NCI-H2196 (cell line): ENCODE data around the gene DSCAML1.

Experiments
- DNase-seq: peaks from one replicate; lab custom pipeline; 2025; ENCODE audit not compliant: unreplicated experiment; lab: John Stamatoyannopoulos, UW

Gene DSCAML1

GRCh38 chr11:117591316-117592039, 205.5 kb downstream of the DSCAML1 start:
- DNase-seq: no peak

- DNase-seq: no peak
These were observed 208.0 kb downstream of the DSCAML1 start for GRCh38 chr11:117589063-117589462.

- no peak for DNase-seq
These were observed 208.7 kb downstream of the DSCAML1 start for GRCh38 chr11:117588166-117588810.

GRCh38 chr11:117587416-117587815, 209.6 kb downstream of the DSCAML1 start:
- DNase-seq: no peak

- DNase-seq: no peak
These were observed 210.6 kb downstream of the DSCAML1 start for GRCh38 chr11:117586392-117586791.

GRCh38 chr11:117585631-117586030, 211.4 kb downstream of the DSCAML1 start:
- DNase-seq: no peak

GRCh38 chr11:117584056-117584830, 212.8 kb downstream of the DSCAML1 start:
- no peak for DNase-seq

GRCh38 chr11:117583063-117583801, 213.8 kb downstream of the DSCAML1 start:
- peak; percentile 39 for DNase-seq

GRCh38 chr11:117582433-117582832, 214.6 kb downstream of the DSCAML1 start:
- DNase-seq: no peak

GRCh38 chr11:117580866-117581265, 216.2 kb downstream of the DSCAML1 start:
- DNase-seq: no peak

- no peak for DNase-seq
These were observed 217.9 kb downstream of the DSCAML1 start for GRCh38 chr11:117579161-117579560.

GRCh38 chr11:117575856-117576255, 221.2 kb downstream of the DSCAML1 start:
- DNase-seq: no peak

- DNase-seq: no peak
These were observed 222.5 kb downstream of the DSCAML1 start for GRCh38 chr11:117574551-117574950.

GRCh38 chr11:117573326-117573725, 223.7 kb downstream of the DSCAML1 start:
- DNase-seq: no peak

- DNase-seq: no peak
These were observed 224.3 kb downstream of the DSCAML1 start for GRCh38 chr11:117572671-117573070.

- DNase-seq: peak; percentile 9
These were observed 224.9 kb downstream of the DSCAML1 start for GRCh38 chr11:117572129-117572528.

GRCh38 chr11:117570701-117571100, 226.3 kb downstream of the DSCAML1 start:
- peak; percentile 32 for DNase-seq

- no peak for DNase-seq
These were observed 227.1 kb downstream of the DSCAML1 start for GRCh38 chr11:117569911-117570310.

GRCh38 chr11:117565709-117566108, 231.3 kb downstream of the DSCAML1 start:
- no peak for DNase-seq

GRCh38 chr11:117564321-117564720, 232.7 kb downstream of the DSCAML1 start:
- DNase-seq: no peak

- no peak for DNase-seq
These were observed 233.5 kb downstream of the DSCAML1 start for GRCh38 chr11:117563556-117563955.
